ENCODE data around the gene CTDP1. TPM values are rescaled to one million over a fixed set of nuclear protein-coding genes. Genes with fewer than 3 reads are reported as not detected.

The CTDP1 gene
- total RNA-seq, 1 experiment from 2014 or later, result 33.7 TPM

GRCh38 chr18:79707671-79708070 is 28.1 kb downstream of the CTDP1 start:
- Histone ChIP-seq H2BK20ac (ENCODE audit: low read depth, low read length, poor library complexity, severe bottlenecking) (no peak overlapping the region), H3K27ac (ENCODE audit: insufficient read length, low read depth, low read length) (no peak overlapping the region), H2AFZ (ENCODE audit: low read length) (no peak overlapping the region), H3K56ac (ENCODE audit: insufficient read length, low read depth, low read length) (no peak overlapping the region), H2BK5ac (ENCODE audit: insufficient read length, low read length) (no peak overlapping the region), H4K8ac (replicated peaks; ENCODE audit: insufficient read length, low read depth, low read length) (no peak overlapping the region), H4K91ac (ENCODE audit: insufficient read length, low read depth, low read length) (no peak overlapping the region), H4K5ac (ENCODE audit: insufficient read length, low read depth, low read length) (no peak overlapping the region), H3K79me1 (ENCODE audit: insufficient read depth, low read depth, low read length, poor library complexity, severe bottlenecking) (no peaks in the 10 kb centered on the region), H2BK15ac (ENCODE audit: low read depth, low read length) (no peak overlapping the region), H3K23ac (ENCODE audit: insufficient read length, low read depth, low read length) (no peak overlapping the region), H3K4me1 (ENCODE audit: insufficient read depth, low read length) (no peaks in the 10 kb centered on the region), H3K18ac (ENCODE audit: insufficient read length, low read depth, low read length) (no peak overlapping the region), H3K9me3 (ENCODE audit: control insufficient read depth, low read depth, low read length) (no peaks in the 10 kb centered on the region), H3K4ac (ENCODE audit: low read depth, low read length) (no peak overlapping the region), H3K79me2 (ENCODE audit: insufficient read depth, low read length) (no peaks in the 10 kb centered on the region), H2BK120ac (ENCODE audit: low read depth, low read length, poor library complexity, severe bottlenecking) (no peak overlapping the region), H3K4me2 (ENCODE audit: insufficient read depth, insufficient read length, low read length) (no peak overlapping the region), H2BK12ac (ENCODE audit: insufficient read length, low read depth, low read length) (no peak overlapping the region), H3K9ac (ENCODE audit: extremely low read depth, insufficient read length, low read length) (no peak overlapping the region), H4K20me1 (ENCODE audit: control insufficient read depth, insufficient read depth, insufficient read length) (no peaks in the 10 kb centered on the region), H3K14ac (ENCODE audit: insufficient read depth, low read length) (no peak overlapping the region), H3T11ph (ENCODE audit: low read length) (no peak overlapping the region), H3K23me2 (ENCODE audit: insufficient read length, low read depth, low read length, poor library complexity, severe bottlenecking) (no peaks in the 10 kb centered on the region), H2AK5ac (ENCODE audit: insufficient read length, low read length) (no peak overlapping the region), H3K27me3 (ENCODE audit: insufficient read depth, low read length) (no peaks in the 10 kb centered on the region)
- Mint-ChIP-seq H3K27ac (no peak overlapping the region), H3K27me3 (ENCODE audit: low read depth) (peaks cover 2% of the 10 kb centered on the region), H3K4me3 (no peak overlapping the region), H3K36me3 (ENCODE audit: insufficient read depth in 1 of 3, low read depth in 3 of 3) (peaks cover 25 to 74% (median 59%) of the 10 kb centered on the region in 3 experiments; a peak in 6 of 7 replicates), H3K4me1 (no peaks in the 10 kb centered on the region), H3K9me3 (no peaks in the 10 kb centered on the region)
- WGBS (ENCODE audit: extremely low coverage, insufficient read length, low lambda C conversion rate), result no CpG with 5 or more reads among the region's 15 CpGs
- no peak for TF ChIP-seq CTCF (conservative IDR thresholded peaks at IDR 0.05)
- no peak for DNase-seq

Measured in H9 (cell line).